H1 (cell line): ENCODE results near the gene FCRLA. TPM values are rescaled to one million over a fixed set of nuclear protein-coding genes. Genes with fewer than 3 reads are reported as not detected.
"Not testable (repeated sequence)": the region's sequence is repeated elsewhere in the genome, so short reads cannot be mapped to it uniquely, and the experiment has no call there.

Experiments used
- CTCF ChIA-PET: fragments of 300-600 bp; sonication (Branson Sonifier 250); formaldehyde crosslinking; loops from one replicate; lab custom pipeline; 2021; ENCODE audit not compliant: partially characterized antibody; lab: Charles Lee
- POLR2A ChIA-PET: fragments of 300-600 bp; sonication (Branson Sonifier 250); formaldehyde crosslinking; loops from one replicate; lab custom pipeline; 2021; ENCODE audit warnings: inconsistent platforms; ENCODE audit not compliant: partially characterized antibody; lab: Charles Lee
- DNase-seq, 2 experiments: peaks; one replicate each; pipeline versions ENCODE4 v3.0.0 to v3.0.0-alpha.2; 2010 to 2022; ENCODE audit warnings: low spot score in 2 of 2, low read depth in 1 of 2, mixed read lengths in 1 of 2
- FAIRE-seq: peaks from 2 replicates; lab custom pipeline; 2011; peaks lifted over from hg19 to GRCh38; lab: Jason Lieb, UNC
- H2AFZ ChIP-seq: 2 replicates; pipeline ENCODE4 v1.8.1; 2012; ENCODE audit warnings: low read length, inconsistent platforms
- H2AK5ac ChIP-seq: 2 replicates; pipeline ENCODE4 v1.6.1; 2013; ENCODE audit warnings: low read depth, low read length
- H2BK120ac ChIP-seq: replicated peaks from 2 replicates; pipeline ENCODE3; 2013; ENCODE audit warnings: low read depth, low read length, inconsistent platforms
- H2BK12ac ChIP-seq: 2 replicates; pipeline ENCODE4 v1.6.1; 2013; ENCODE audit warnings: low read depth, low read length
- H2BK15ac ChIP-seq: 2 replicates; pipeline ENCODE4 v1.6.1; 2013; ENCODE audit warnings: low read length
- H2BK20ac ChIP-seq: 2 replicates; pipeline ENCODE4 v1.6.1; 2013; ENCODE audit warnings: low read length
- H2BK5ac ChIP-seq: 2 replicates; pipeline ENCODE4 v1.6.1; 2013; ENCODE audit warnings: low read depth, low read length
- H3K14ac ChIP-seq: 2 replicates; pipeline ENCODE4 v1.6.1; 2013; ENCODE audit warnings: inconsistent platforms; ENCODE audit not compliant: insufficient read length
- H3K18ac ChIP-seq: 2 replicates; pipeline ENCODE4 v1.6.1; 2013; ENCODE audit warnings: low read length; ENCODE audit errors: extremely low read depth
- H3K23ac ChIP-seq: 2 replicates; pipeline ENCODE4 v1.6.1; 2013; ENCODE audit warnings: inconsistent platforms; ENCODE audit not compliant: insufficient read length
- H3K23me2 ChIP-seq: 2 replicates; pipeline ENCODE4 v1.6.1; 2013; ENCODE audit warnings: low read depth, low read length
- H3K27ac ChIP-seq: 2 replicates; pipeline ENCODE4 v1.6.1; 2011; ENCODE audit warnings: low read depth, low read length, inconsistent platforms
- H3K27me3 ChIP-seq, 4 experiments: replicated peaks in 1 of 4; 1 replicate in 1 of 4; 2 replicates in 3 of 4; pipeline versions ENCODE4 v1.6.1 to v1.8.1; 2011 to 2013; ENCODE audit warnings: low read length in 3 of 4, mild to moderate bottlenecking in 3 of 4, inconsistent platforms in 2 of 4, mixed read lengths in 2 of 4, moderate library complexity in 1 of 4; ENCODE audit not compliant: control insufficient read depth in 3 of 4, insufficient read depth in 3 of 4; ENCODE audit errors: extremely low read depth in 1 of 4
- H3K36me3 ChIP-seq, 4 experiments: 2 replicates each; pipeline versions ENCODE4 v1.6.1 to v1.8.1; 2011 to 2013; ENCODE audit warnings: mild to moderate bottlenecking in 4 of 4, low read length in 3 of 4, moderate library complexity in 2 of 4, control low read depth in 1 of 4, inconsistent platforms in 1 of 4; ENCODE audit not compliant: insufficient read depth in 4 of 4, control insufficient read depth in 2 of 4
- H3K4ac ChIP-seq: replicated peaks from 2 replicates; pipeline ENCODE3; 2013; ENCODE audit warnings: low read length, low read depth, mixed read lengths, inconsistent platforms; ENCODE audit not compliant: insufficient read length
- H3K4me1 ChIP-seq, 4 experiments: replicated peaks in 1 of 4; 1 replicate in 1 of 4; 2 replicates in 3 of 4; pipeline versions ENCODE4 v1.6.1 to v1.8.1; 2011 to 2013; ENCODE audit warnings: low read length in 3 of 4, inconsistent platforms in 2 of 4, mixed read lengths in 1 of 4; ENCODE audit not compliant: insufficient read depth in 4 of 4, control insufficient read depth in 3 of 4
- H3K4me2 ChIP-seq, 2 experiments: 2 replicates each; pipeline versions ENCODE4 v1.6.1 to v1.8.1; 2011 to 2013; ENCODE audit warnings: low read depth in 2 of 2, low read length in 2 of 2, control low read depth in 1 of 2, inconsistent platforms in 1 of 2, mild to moderate bottlenecking in 1 of 2; ENCODE audit not compliant: insufficient read depth in 1 of 2
- H3K4me3 ChIP-seq, 4 experiments: fragments of 200-600, 300-600 bp in 1 of 4; sonication (generic), shearing (Covaris generic), sonication (Bioruptor Twin) in 1 of 4; 2 replicates each; pipeline versions ENCODE4 v1.5.1 to v1.8.1; 2011 to 2016; ENCODE audit warnings: low read length in 4 of 4, low read depth in 3 of 4, control low read depth in 2 of 4, inconsistent platforms in 2 of 4, mild to moderate bottlenecking in 2 of 4, mixed read lengths in 1 of 4, moderate library complexity in 1 of 4; ENCODE audit not compliant: insufficient read depth in 2 of 4; ENCODE audit errors: extremely low read depth in 1 of 4
- H3K56ac ChIP-seq: replicated peaks from 2 replicates; pipeline ENCODE3; 2013; ENCODE audit warnings: low read depth, mild to moderate bottlenecking, mixed read lengths, low read length, inconsistent platforms; ENCODE audit not compliant: insufficient read length
- H3K79me1 ChIP-seq: 2 replicates; pipeline ENCODE4 v1.6.1; 2013; ENCODE audit warnings: low read depth, low read length, control low read depth
- H3K79me2 ChIP-seq, 2 experiments: 2 replicates each; pipeline versions ENCODE4 v1.6.1 to v1.8.1; 2012 to 2013; ENCODE audit warnings: low read length in 2 of 2, mild to moderate bottlenecking in 2 of 2, inconsistent platforms in 1 of 2; ENCODE audit not compliant: insufficient read depth in 2 of 2, control insufficient read depth in 1 of 2
- H3K9ac ChIP-seq, 4 experiments: replicated peaks in 1 of 4; 1 replicate in 1 of 4; 2 replicates in 3 of 4; pipeline versions ENCODE4 v1.6.1 to v1.8.1; 2011 to 2013; ENCODE audit warnings: low read depth in 3 of 4, low read length in 3 of 4, control low read depth in 2 of 4, mild to moderate bottlenecking in 2 of 4, moderate library complexity in 2 of 4, inconsistent platforms in 1 of 4; ENCODE audit errors: extremely low read depth in 1 of 4
- H3K9me3 ChIP-seq, 2 experiments: 2 replicates each; pipeline versions ENCODE4 v1.6.1 to v1.8.1; 2012 to 2013; ENCODE audit warnings: mild to moderate bottlenecking in 2 of 2, moderate library complexity in 2 of 2, control low read depth in 1 of 2, inconsistent platforms in 1 of 2, low read depth in 1 of 2, low read length in 1 of 2, mixed read lengths in 1 of 2; ENCODE audit not compliant: insufficient read depth in 2 of 2
- H4K20me1 ChIP-seq, 2 experiments: replicated peaks in 1 of 2; 2 replicates each; pipeline versions ENCODE3 to v1.8.1; 2011 to 2013; ENCODE audit warnings: inconsistent platforms in 2 of 2, low read length in 2 of 2, mild to moderate bottlenecking in 1 of 2; ENCODE audit not compliant: insufficient read depth in 2 of 2, control insufficient read depth in 1 of 2
- H4K5ac ChIP-seq: 2 replicates; pipeline ENCODE4 v1.6.1; 2013; ENCODE audit warnings: low read length, low read depth, mixed read lengths, inconsistent platforms; ENCODE audit not compliant: insufficient read length
- H4K8ac ChIP-seq: 2 replicates; pipeline ENCODE4 v1.8.0; 2013; ENCODE audit warnings: mild to moderate bottlenecking, moderate library complexity, low read length, inconsistent platforms; ENCODE audit not compliant: insufficient read depth; ENCODE audit errors: extremely low read depth
- H4K91ac ChIP-seq: replicated peaks from 2 replicates; pipeline ENCODE3; 2013; ENCODE audit warnings: low read length, mixed read lengths, inconsistent platforms; ENCODE audit not compliant: insufficient read length
- WGBS, 2 experiments: shearing (Covaris generic) in 1 of 2; methylation state at CpG; one replicate each; pipeline versions ENCODE4 v1.1.6 to v1.1.7; 2013 to 2015; ENCODE audit warnings: low lambda C conversion rate in 2 of 2, mixed read lengths in 2 of 2, inconsistent platforms in 1 of 2, low coverage in 1 of 2, missing lambda C conversion rate in 1 of 2; ENCODE audit not compliant: insufficient replicate concordance in 2 of 2, insufficient coverage in 1 of 2, insufficient read length in 1 of 2; ENCODE audit errors: extremely low coverage in 1 of 2, missing lambda C conversion rate in 1 of 2; 5-methylcytosine and 5-hydroxymethylcytosine counted together
- polyA plus RNA-seq, 7 experiments: library from polyadenylated mRNA; depleted of rRNA in 3 of 7; stranded (reverse) in 5 of 7; unstranded in 2 of 7; fragments of >200 nt in 5 of 7; fragments of 200-250 nt in 2 of 7; gene quantifications; 1 replicate in 5 of 7; 2 replicates in 1 of 7; 4 replicates in 1 of 7; pipeline versions ENCODE4 v1.2.1 to v1.2.3, GENCODE V29; 2011 to 2013; ENCODE audit warnings: missing spikeins in 2 of 7, mixed read lengths in 2 of 7
- total RNA-seq: library from RNA; stranded (reverse); fragmentation: NEBNext Ultra II Directional; extraction: Animal tissue kit (Norgen Biotek cat#: 25700); gene quantifications from 2 replicates; pipeline ENCODE4 v1.2.1, GENCODE V29; 2021

The FCRLA gene
- total and polyA plus RNA-seq, 2 of the 8 experiments (the other 6 are each of a cell fraction or from before 2014, with no cell fraction given) = not detected

DNA sequence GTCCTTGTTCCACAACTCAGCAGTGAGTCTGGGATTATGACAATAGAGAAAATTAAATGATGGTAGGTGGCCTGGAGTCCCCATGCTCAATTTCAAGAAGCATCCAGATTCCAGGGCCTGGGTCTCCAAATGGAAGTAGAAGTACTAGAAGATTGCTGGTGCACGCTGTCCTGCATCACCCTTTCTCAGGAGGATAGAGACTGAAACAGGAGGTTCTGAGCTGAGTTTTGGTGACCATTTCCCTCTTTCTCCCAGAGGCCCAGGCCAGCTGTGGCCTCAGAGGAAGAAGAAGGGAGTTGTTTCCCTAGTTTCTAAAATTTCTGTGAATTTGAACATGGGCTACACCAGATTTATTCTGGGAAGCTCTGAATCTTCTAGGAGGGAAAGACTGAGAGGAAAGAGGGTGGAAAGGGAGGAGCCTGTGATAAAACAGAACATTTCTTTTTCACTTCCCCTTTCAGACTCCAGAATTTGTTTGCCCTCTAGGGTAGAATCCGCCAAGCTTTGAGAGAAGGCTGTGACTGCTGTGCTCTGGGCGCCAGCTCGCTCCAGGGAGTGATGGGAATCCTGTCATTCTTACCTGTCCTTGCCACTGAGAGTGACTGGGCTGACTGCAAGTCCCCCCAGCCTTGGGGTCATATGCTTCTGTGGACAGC is 44.2 kb upstream of the FCRLA start, which contains the start of gene FCGR2B:
Gene FCGR2B, plus strand, starts transcription at position 460 of the 656 bp plus-strand sequence. Its CDS starts 99 bp downstream, at position 559.
- H3K4me1 ChIP-seq, H2BK5ac ChIP-seq, H4K8ac ChIP-seq, H4K5ac ChIP-seq, H3K14ac ChIP-seq, H3K79me1 ChIP-seq, H3K4ac ChIP-seq, H3K79me2 ChIP-seq, H2BK12ac ChIP-seq, FAIRE-seq, H2AK5ac ChIP-seq, H3K18ac ChIP-seq, DNase-seq, H3K56ac ChIP-seq, H3K23me2 ChIP-seq, H3K36me3 ChIP-seq, H3K9ac ChIP-seq, H3K27me3 ChIP-seq, H3K4me2 ChIP-seq, H3K4me3 ChIP-seq, H2BK15ac ChIP-seq, H4K20me1 ChIP-seq, H4K91ac ChIP-seq, H3K23ac ChIP-seq, H2BK120ac ChIP-seq, POLR2A ChIA-PET, CTCF ChIA-PET, H2BK20ac ChIP-seq, H3K27ac ChIP-seq, H2AFZ ChIP-seq, H3K9me3 ChIP-seq: not testable (repeated sequence)
- WGBS, 2 experiments = no CpG with 5 or more reads among the region's 4 CpGs

DNA sequence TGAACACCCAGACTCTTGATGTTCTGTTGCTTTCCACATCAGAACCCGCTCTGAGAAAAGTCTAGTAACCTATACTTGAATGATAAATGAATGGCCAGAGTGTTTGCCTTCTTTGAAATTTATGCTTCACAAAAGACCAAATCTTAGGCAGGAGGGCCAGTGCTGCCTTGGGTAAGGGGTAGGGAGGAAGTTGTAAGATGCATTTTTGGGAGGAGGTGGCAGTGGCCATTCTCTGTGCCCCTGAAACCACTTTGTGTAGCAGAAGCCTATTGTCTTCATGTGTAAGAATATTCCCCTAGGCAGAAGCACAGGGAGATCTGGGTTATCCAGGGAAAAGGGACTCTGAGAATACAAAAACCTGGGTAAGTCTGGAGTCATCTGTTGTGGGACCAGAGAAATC is 43.5 kb upstream of the FCRLA start:
- H3K79me1 ChIP-seq, H2BK5ac ChIP-seq, H2AFZ ChIP-seq, H4K91ac ChIP-seq, H3K9me3 ChIP-seq, H2AK5ac ChIP-seq, H2BK12ac ChIP-seq, H4K5ac ChIP-seq, H3K36me3 ChIP-seq, H3K27ac ChIP-seq, H3K14ac ChIP-seq, H3K9ac ChIP-seq, POLR2A ChIA-PET, CTCF ChIA-PET, H2BK120ac ChIP-seq, H3K4ac ChIP-seq, H3K23ac ChIP-seq, H3K56ac ChIP-seq, H3K4me1 ChIP-seq, H3K23me2 ChIP-seq, H2BK15ac ChIP-seq, H4K20me1 ChIP-seq, DNase-seq, H3K4me3 ChIP-seq, H2BK20ac ChIP-seq, H3K18ac ChIP-seq, H3K27me3 ChIP-seq, H3K79me2 ChIP-seq, FAIRE-seq, H3K4me2 ChIP-seq, H4K8ac ChIP-seq: not testable (repeated sequence)
- no CpG with 5 or more reads among the region's 1 CpG for WGBS, 2 experiments
